Measurements from ENCODE around the gene MLN. TPM values are rescaled to one million over a fixed set of nuclear protein-coding genes. Genes with fewer than 3 reads are reported as not detected.

The MLN gene
- total RNA-seq, 2 experiments from 2014 or later, result not detected

DNA sequence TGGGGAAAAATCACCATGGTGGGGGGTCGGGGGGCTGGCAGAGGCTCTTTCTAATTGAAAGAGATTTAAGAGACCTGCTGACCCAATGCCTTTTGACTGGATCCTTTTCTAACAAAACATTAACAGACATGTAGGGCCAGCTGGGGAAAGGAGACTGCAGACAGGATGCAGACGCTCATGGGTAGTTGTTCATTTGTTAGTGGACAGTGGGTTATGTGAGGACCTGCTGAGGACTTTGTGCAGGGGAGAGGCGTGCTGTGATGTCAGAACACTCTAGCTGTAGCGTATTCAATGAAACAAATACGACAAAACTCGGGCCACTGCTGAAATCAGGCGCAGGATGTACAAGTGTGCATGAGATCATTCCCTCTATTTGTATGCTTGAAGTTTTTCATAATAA, 58.3 kb downstream of the MLN start:
- Mint-ChIP-seq H3K27me3 (no peaks in the 10 kb centered on the region), H3K36me3 (ENCODE audit: low read depth) (no peaks in the 10 kb centered on the region), H3K9me3 (ENCODE audit: low read depth) (no peaks in the 10 kb centered on the region), H3K27ac (no peak overlapping the region), H3K4me3 (no peak overlapping the region), H3K4me1 (no peaks in the 10 kb centered on the region)
- no peak for ATAC-seq
- DNase-seq, result no peak
- ChIA-PET POLR2A (no interaction called here), CTCF (interaction anchor here (0.6 to 5.2 kb wide), 3 partner anchors 103 to 281 kb away, joined by 3 to 29 read pairs (median 3); no protein-coding TSS in a partner anchor)
- intact Hi-C loops (cut with DNase I, micrococcal nuclease), result loop anchor here in 1 of 2 experiments (10.0 kb wide), 1 partner anchor 409 kb away; no protein-coding TSS in a partner anchor

DNA sequence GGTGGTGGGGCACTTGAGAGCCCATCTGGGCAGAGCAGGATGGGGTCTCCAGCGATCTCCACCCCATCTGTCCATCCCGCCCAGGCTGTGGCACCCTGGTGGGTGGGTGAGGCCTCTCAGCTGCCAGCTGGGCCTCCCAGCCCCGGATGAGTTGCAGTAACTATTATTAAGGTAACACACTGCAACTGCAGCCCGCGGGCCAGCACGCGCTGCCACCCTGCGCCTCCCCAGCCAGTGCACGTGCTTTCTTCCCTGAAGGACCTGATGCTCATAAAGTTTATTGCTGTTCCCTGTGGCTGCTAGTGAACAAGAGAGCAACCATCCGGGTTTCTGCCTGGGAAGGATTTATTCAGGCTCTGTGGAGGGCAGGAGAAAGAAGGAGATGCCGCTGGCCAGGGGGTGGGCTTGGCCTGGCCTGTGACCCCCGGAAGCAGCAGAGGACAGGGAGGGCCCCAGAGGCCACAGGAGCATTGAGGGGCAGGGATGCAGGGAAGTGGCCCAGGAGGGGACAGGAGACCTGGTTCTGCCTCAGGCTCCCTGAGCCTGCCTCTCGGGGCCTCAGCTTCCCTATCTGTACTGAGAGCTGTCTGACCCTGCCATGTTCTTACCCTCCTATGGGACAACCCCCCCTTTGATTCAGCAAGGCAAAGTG, 58.8 kb downstream of the MLN start:
- intact Hi-C loops (cut with DNase I, micrococcal nuclease), result loop anchor here (1.0 to 10.0 kb wide), 5 partner anchors 17 to 410 kb away; partner anchors contain the start of gene UQCC2 (in 1 of the 2)
- CTCF ChIA-PET, result interaction anchor here (0.7 to 5.2 kb wide), 8 partner anchors 25 to 514 kb away, joined by 3 to 29 read pairs (median 4); partner anchors contain the start of gene UQCC2
- no peak overlapping the region for H3K27ac Mint-ChIP-seq
- no peaks in the 10 kb centered on the region for H3K9me3 Mint-ChIP-seq (ENCODE audit: low read depth)
- ATAC-seq (peak; percentile 11), DNase-seq (no peak)
- no peak overlapping the region for H3K4me3 Mint-ChIP-seq
- POLR2A ChIA-PET, result no interaction called here
- no peaks in the 10 kb centered on the region for H3K36me3 Mint-ChIP-seq (ENCODE audit: low read depth)
- H3K4me1 Mint-ChIP-seq, result no peaks in the 10 kb centered on the region
- no peaks in the 10 kb centered on the region for H3K27me3 Mint-ChIP-seq

Other genes with a start within 250 kb of the MLN start
- gene BAK1, start 223.7 kb downstream of the MLN start, total RNA-seq, result 10 to 100 TPM; 37.0 to 43.3 TPM
- 10 to 100 TPM; 42.6 to 42.9 TPM for gene ITPR3, start 182.7 kb downstream of the MLN start, total RNA-seq
- 100 to 1,000 TPM; 141 to 147 TPM for gene UQCC2, start 92.3 kb downstream of the MLN start, total RNA-seq
- gene IP6K3, start 57.1 kb downstream of the MLN start, total RNA-seq, result not detected
- gene LEMD2, start 14.9 kb downstream of the MLN start, total RNA-seq, result 10 to 100 TPM; 55.2 to 61.5 TPM

All from activated CD4-positive, alpha-beta T cell treated with anti-CD3 and anti-CD28 coated beads for 36 hours (primary cell).